ENCODE measurements around the gene C15orf40. TPM values are rescaled to one million over a fixed set of nuclear protein-coding genes. Genes with fewer than 3 reads are reported as not detected.
"Not testable (repeated sequence)": the region's sequence is repeated elsewhere in the genome, so short reads cannot be mapped to it uniquely, and the experiment has no call there.

Gene C15orf40
- total RNA-seq, 1 experiment from 2014 or later: 40.7 TPM

DNA sequence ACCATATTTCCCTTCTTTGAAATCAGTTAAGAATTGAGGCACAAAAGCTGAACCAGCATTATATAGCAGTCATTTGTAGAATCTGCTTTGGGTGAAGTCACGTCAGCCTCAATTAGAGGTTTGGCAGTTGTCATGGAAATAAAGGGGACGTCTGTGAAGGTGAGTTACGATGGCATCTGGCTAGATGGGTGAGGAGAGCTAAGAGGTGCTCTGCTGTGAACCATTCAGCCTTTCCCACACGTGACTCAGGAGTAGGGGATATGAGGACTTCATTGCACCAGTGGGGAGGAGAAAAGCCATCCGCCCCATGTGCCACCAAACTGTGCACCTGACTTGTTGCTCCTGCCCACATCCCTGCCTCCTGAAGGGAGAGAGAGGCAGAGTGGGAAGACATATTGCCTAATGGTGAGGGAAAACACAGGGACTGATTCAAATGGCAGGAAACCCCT is 2.8 kb upstream of the C15orf40 start:
- H3K27me3 Mint-ChIP-seq (ENCODE audit: unreplicated experiment): no peaks in the 10 kb centered on the region
- no TSS peak for BruUV-seq (replicated peaks)
- intact Hi-C loops (cut with micrococcal nuclease; ENCODE audit: unreplicated experiment): loop anchor here (5.0 kb wide), 3 partner anchors 53 to 368 kb away; partner anchors contain the start of genes BTBD1 and HDGFL3
- H3K27ac Mint-ChIP-seq (ENCODE audit: unreplicated experiment): peak overlapping the region; percentile 25
- H3K4me1 Mint-ChIP-seq (ENCODE audit: low read depth, unreplicated experiment): peaks cover 36% of the 10 kb centered on the region
- no peak overlapping the region for H3K4me3 Mint-ChIP-seq (ENCODE audit: low read depth, unreplicated experiment)
- CTCF ChIA-PET: no interaction called here
- no peak for TF ChIP-seq CTCF (IDR thresholded peaks at IDR 0.05; ENCODE audit: unreplicated experiment)
- DNase-seq: no peak
- H3K36me3 Mint-ChIP-seq (ENCODE audit: insufficient read depth, unreplicated experiment): peaks cover 36% of the 10 kb centered on the region
- H3K9me3 Mint-ChIP-seq (ENCODE audit: low read depth, unreplicated experiment): peaks cover 6% of the 10 kb centered on the region

- Mint-ChIP-seq H3K4me1 (ENCODE audit: low read depth, unreplicated experiment) (peaks cover 36% of the 10 kb centered on the region), H3K9me3 (ENCODE audit: low read depth, unreplicated experiment) (peaks cover 6% of the 10 kb centered on the region), H3K36me3 (ENCODE audit: insufficient read depth, unreplicated experiment) (peaks cover 36% of the 10 kb centered on the region), H3K27me3 (ENCODE audit: unreplicated experiment) (no peaks in the 10 kb centered on the region), H3K27ac (ENCODE audit: unreplicated experiment) (peak overlapping the region; percentile 97), H3K4me3 (ENCODE audit: low read depth, unreplicated experiment) (peak overlapping the region; percentile 95)
- intact Hi-C loops (cut with micrococcal nuclease; ENCODE audit: unreplicated experiment): loop anchor here (5.0 kb wide), 3 partner anchors 55 to 370 kb away; partner anchors contain the start of genes BTBD1 and HDGFL3
- no TSS peak for BruUV-seq (replicated peaks)
- CTCF ChIA-PET: no interaction called here
- TF ChIP-seq CTCF (IDR thresholded peaks at IDR 0.05; ENCODE audit: unreplicated experiment): no peak
- no peak for DNase-seq
Measured at GRCh38 chr15:83012636-83013035, 1.2 kb upstream of the C15orf40 start.

DNA sequence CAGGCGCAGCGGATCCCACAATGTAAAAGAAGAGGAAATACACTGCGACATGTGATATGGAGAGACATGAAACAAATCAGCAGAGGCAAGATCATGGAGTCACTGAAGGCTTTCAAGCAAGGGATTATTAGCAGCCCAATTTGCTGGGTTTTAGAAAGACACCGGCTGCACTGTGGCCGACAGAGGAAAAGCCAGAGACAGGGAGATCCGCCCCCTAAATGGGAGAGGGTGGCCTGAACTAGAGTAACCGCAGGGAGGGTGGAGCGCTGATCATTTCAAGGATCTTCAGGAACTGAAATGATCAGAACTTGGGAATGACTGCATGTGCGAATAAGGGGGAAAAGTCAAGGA is 612 bp upstream of the C15orf40 start:
- DNase-seq: no peak
- intact Hi-C loops (cut with micrococcal nuclease; ENCODE audit: unreplicated experiment): loop anchor here (5.0 kb wide), 3 partner anchors 55 to 370 kb away; partner anchors contain the start of genes BTBD1 and HDGFL3
- Mint-ChIP-seq H3K27me3 (ENCODE audit: unreplicated experiment) (no peaks in the 10 kb centered on the region), H3K9me3 (ENCODE audit: low read depth, unreplicated experiment) (peaks cover 6% of the 10 kb centered on the region), H3K4me3 (ENCODE audit: low read depth, unreplicated experiment) (peak overlapping the region; percentile 95), H3K36me3 (ENCODE audit: insufficient read depth, unreplicated experiment) (peaks cover 38% of the 10 kb centered on the region), H3K27ac (ENCODE audit: unreplicated experiment) (peak overlapping the region; percentile 97), H3K4me1 (ENCODE audit: low read depth, unreplicated experiment) (peaks cover 36% of the 10 kb centered on the region)
- CTCF ChIA-PET: interaction anchor here (1.3 to 1.8 kb wide), 3 partner anchors 55 to 236 kb away, joined by 3 to 8 read pairs (median 5); partner anchors contain the start of gene BTBD1
- BruUV-seq (replicated peaks): TSS peak; percentile 78
- TF ChIP-seq CTCF (IDR thresholded peaks at IDR 0.05; ENCODE audit: unreplicated experiment): no peak

DNA sequence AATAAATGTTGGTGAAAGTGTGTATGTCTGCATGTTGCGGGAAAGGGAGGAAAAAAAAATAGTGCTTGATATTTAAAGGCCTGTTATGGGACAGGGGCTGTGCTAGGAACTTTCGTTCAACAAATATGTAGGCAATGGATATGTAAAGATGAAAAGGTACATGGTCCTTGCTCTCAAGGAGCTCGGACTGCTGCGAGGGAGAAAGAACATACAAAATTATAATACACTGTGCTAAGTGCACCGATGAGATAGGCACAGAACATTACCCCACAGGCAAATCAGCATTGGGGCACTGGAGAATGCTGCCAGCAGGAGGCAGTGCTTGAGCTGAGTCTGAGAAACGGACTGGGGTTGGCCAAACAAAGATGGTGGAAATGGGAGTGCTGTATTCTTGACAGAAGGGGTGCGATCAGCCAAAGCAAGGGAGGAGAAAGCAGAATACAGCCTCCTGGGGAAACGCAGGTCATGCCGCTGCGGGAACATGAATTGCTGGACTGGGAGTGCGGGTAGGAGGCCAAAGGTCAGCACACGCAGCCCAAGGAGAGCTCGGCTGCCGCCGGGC is 649 bp downstream of the C15orf40 start:
- Mint-ChIP-seq H3K4me3 (ENCODE audit: low read depth, unreplicated experiment) (peak overlapping the region; percentile 95), H3K4me1 (ENCODE audit: low read depth, unreplicated experiment) (peaks cover 36% of the 10 kb centered on the region), H3K9me3 (ENCODE audit: low read depth, unreplicated experiment) (peaks cover 6% of the 10 kb centered on the region), H3K27ac (ENCODE audit: unreplicated experiment) (peak overlapping the region; percentile 97), H3K27me3 (ENCODE audit: unreplicated experiment) (no peaks in the 10 kb centered on the region), H3K36me3 (ENCODE audit: insufficient read depth, unreplicated experiment) (peaks cover 45% of the 10 kb centered on the region)
- TSS peak; percentile 25 for BruUV-seq (replicated peaks)
- intact Hi-C loops (cut with micrococcal nuclease; ENCODE audit: unreplicated experiment): loop anchor here (5.0 kb wide), 3 partner anchors 57 to 372 kb away; partner anchors contain the start of genes BTBD1 and HDGFL3
- peak; percentile 87 for DNase-seq
- TF ChIP-seq CTCF (IDR thresholded peaks at IDR 0.05; ENCODE audit: unreplicated experiment): peak; percentile 68
- CTCF ChIA-PET: interaction anchor here (0.9 to 1.8 kb wide), 5 partner anchors 12 to 480 kb away, joined by 3 to 8 read pairs (median 3); partner anchors contain the start of gene BTBD1

DNA sequence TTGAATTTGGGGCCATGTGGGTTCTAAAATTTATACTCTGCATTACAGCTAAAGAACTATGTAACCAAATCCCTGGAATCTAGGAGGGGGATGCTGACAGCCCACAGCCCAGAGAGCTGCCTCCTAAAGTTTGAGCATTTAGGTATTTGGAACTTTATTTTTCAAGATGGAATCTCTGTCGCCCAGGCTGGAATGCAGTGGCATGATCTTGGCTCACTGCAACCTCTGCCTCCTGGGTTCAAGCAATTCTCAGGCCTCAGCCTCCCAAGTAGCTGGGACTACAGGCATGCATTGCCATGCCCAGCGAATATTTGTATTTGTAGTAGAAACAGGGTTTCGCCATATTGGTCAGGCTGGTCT is 10.8 kb downstream of the C15orf40 start:
- CTCF ChIA-PET: interaction anchor here (0.8 to 1.5 kb wide), 4 partner anchors 151 to 470 kb away, joined by 3 to 9 read pairs (median 6); no protein-coding TSS in a partner anchor

More for the DNA sequence above, 10.8 kb downstream of the C15orf40 start:
- peaks cover 28% of the 10 kb centered on the region for H3K36me3 Mint-ChIP-seq (ENCODE audit: insufficient read depth, unreplicated experiment)
- H3K4me3 Mint-ChIP-seq (ENCODE audit: low read depth, unreplicated experiment): peak overlapping the region; percentile 72
- not testable (repeated sequence) for DNase-seq; H3K4me1 Mint-ChIP-seq (ENCODE audit: low read depth, unreplicated experiment); H3K9me3 Mint-ChIP-seq (ENCODE audit: low read depth, unreplicated experiment); H3K27me3 Mint-ChIP-seq (ENCODE audit: unreplicated experiment); BruUV-seq (replicated peaks)
- peak overlapping the region; percentile 84 for H3K27ac Mint-ChIP-seq (ENCODE audit: unreplicated experiment)
- intact Hi-C loops (cut with micrococcal nuclease; ENCODE audit: unreplicated experiment): loop anchor here (1.0 to 5.0 kb wide), 4 partner anchors 151 to 470 kb away; partner anchors contain the start of gene RPS17

All from Calu3 (cell line).